IMR-90 (cell line): ENCODE data around the gene RXRG. TPM values are rescaled to one million over a fixed set of nuclear protein-coding genes. Genes with fewer than 3 reads are reported as not detected.

Experiments used
- ATAC-seq: fragments of 200-7000 bp; cut with Tn5 transposase; 2 replicates; pipeline ENCODE4 v1.9.1; 2020; ENCODE audit warnings: low read depth, mild to moderate bottlenecking, moderate library complexity
- BruUV-seq: library from RNA; stranded (reverse); fragments of 400-500 nt; replicated peaks from 2 replicates; lab custom pipeline; 2021; lab: Mats Ljungman, UMichigan
- CTCF ChIA-PET: fragments of 300-600 bp; formaldehyde crosslinking; extraction: SDS; loops from one replicate; lab custom pipeline; 2021; ENCODE audit warnings: antibody characterized with exemption; lab: Yijun Ruan, JAX
- POLR2A ChIA-PET: fragments of 300-600 bp; sonication (Branson Sonifier 250); formaldehyde crosslinking; loops from one replicate; lab custom pipeline; 2022; ENCODE audit warnings: antibody characterized with exemption; ENCODE audit not compliant: unreplicated experiment; lab: Charles Lee
- DNase-seq: peaks from one replicate; pipeline ENCODE4 v3.0.0; 2013
- H2AFZ ChIP-seq: replicated peaks from 2 replicates; pipeline ENCODE3; 2013; ENCODE audit warnings: low read length, mild to moderate bottlenecking; ENCODE audit not compliant: poor library complexity
- H2AK5ac ChIP-seq: 2 replicates; pipeline ENCODE4 v1.6.1; 2013; ENCODE audit warnings: low read depth, low read length, inconsistent platforms
- H2AK9ac ChIP-seq: replicated peaks from 2 replicates; pipeline ENCODE3; 2013; ENCODE audit warnings: mild to moderate bottlenecking, low read depth, low read length, moderate library complexity; ENCODE audit not compliant: poor library complexity
- H2BK120ac ChIP-seq: 2 replicates; pipeline ENCODE4 v1.6.1; 2013; ENCODE audit warnings: low read depth, low read length, inconsistent platforms
- H2BK15ac ChIP-seq: 3 replicates; pipeline ENCODE4 v1.6.1; 2013; ENCODE audit warnings: low read depth, low read length, inconsistent platforms
- H2BK20ac ChIP-seq: 2 replicates; pipeline ENCODE4 v1.6.1; 2013; ENCODE audit warnings: low read depth, mild to moderate bottlenecking, inconsistent platforms, low read length, moderate library complexity
- H2BK5ac ChIP-seq: 2 replicates; pipeline ENCODE4 v1.6.1; 2013; ENCODE audit warnings: mild to moderate bottlenecking, low read depth, low read length, inconsistent platforms; ENCODE audit not compliant: poor library complexity, severe bottlenecking
- H3K14ac ChIP-seq: replicated peaks from 2 replicates; pipeline ENCODE4 v1.6.1; 2013; ENCODE audit warnings: low read depth, low read length, inconsistent platforms
- H3K18ac ChIP-seq: 2 replicates; pipeline ENCODE4 v1.6.1; 2013; ENCODE audit warnings: low read depth, low read length, control low read depth
- H3K23ac ChIP-seq: 2 replicates; pipeline ENCODE4 v1.6.1; 2013; ENCODE audit warnings: low read depth, low read length, inconsistent platforms
- H3K27ac ChIP-seq: 2 replicates; pipeline ENCODE4 v1.5.1; 2013; ENCODE audit warnings: mild to moderate bottlenecking, control low read depth, low read length; ENCODE audit not compliant: insufficient read depth
- H3K27me3 ChIP-seq: 2 replicates; pipeline ENCODE4 v1.6.1; 2013; ENCODE audit warnings: low read length; ENCODE audit not compliant: control insufficient read depth, insufficient read depth
- H3K36me3 ChIP-seq: 2 replicates; pipeline ENCODE4 v1.6.1; 2013; ENCODE audit warnings: low read length, mixed read lengths; ENCODE audit not compliant: control insufficient read depth, insufficient read depth
- H3K4ac ChIP-seq: 2 replicates; pipeline ENCODE4 v1.6.1; 2013; ENCODE audit warnings: low read depth, low read length, inconsistent platforms
- H3K4me1 ChIP-seq: 2 replicates; pipeline ENCODE4 v1.6.1; 2013; ENCODE audit warnings: low read length, mixed read lengths; ENCODE audit not compliant: control insufficient read depth, insufficient read depth
- H3K4me2 ChIP-seq: 2 replicates; pipeline ENCODE4 v1.6.1; 2013; ENCODE audit warnings: low read depth, mild to moderate bottlenecking, control low read depth, low read length, moderate library complexity
- H3K4me3 ChIP-seq: 2 replicates; pipeline ENCODE4 v1.5.1; 2013; ENCODE audit warnings: low read depth, mild to moderate bottlenecking, control low read depth, low read length, moderate library complexity; ENCODE audit not compliant: insufficient read depth
- H3K56ac ChIP-seq: 2 replicates; pipeline ENCODE4 v1.6.1; 2013; ENCODE audit warnings: low read length, inconsistent platforms; ENCODE audit not compliant: insufficient read depth; ENCODE audit errors: extremely low read depth
- H3K79me1 ChIP-seq, 2 experiments: 2 replicates each; pipeline ENCODE4 v1.6.1; 2013; ENCODE audit warnings: low read length in 2 of 2, inconsistent platforms in 1 of 2, low read depth in 1 of 2
- H3K9ac ChIP-seq: 2 replicates; pipeline ENCODE4 v1.6.1; 2013; ENCODE audit warnings: low read depth, low read length, control low read depth
- H3K9me1 ChIP-seq: 2 replicates; pipeline ENCODE4 v1.6.1; 2013; ENCODE audit warnings: low read length, inconsistent platforms; ENCODE audit not compliant: insufficient read depth
- H3K9me3 ChIP-seq: 2 replicates; pipeline ENCODE4 v1.6.1; 2013; ENCODE audit warnings: low read length; ENCODE audit not compliant: control insufficient read depth, insufficient read depth
- H4K20me1 ChIP-seq: 2 replicates; pipeline ENCODE4 v1.6.1; 2013; ENCODE audit warnings: low read length, inconsistent platforms; ENCODE audit not compliant: insufficient read depth
- H4K5ac ChIP-seq: 2 replicates; pipeline ENCODE4 v1.6.1; 2013; ENCODE audit warnings: mild to moderate bottlenecking, low read depth, low read length, control low read depth
- H4K8ac ChIP-seq, 2 experiments: 2 replicates each; pipeline ENCODE4 v1.6.1; 2013; ENCODE audit warnings: low read depth in 2 of 2, low read length in 2 of 2, control low read depth in 1 of 2, inconsistent platforms in 1 of 2
- H4K91ac ChIP-seq: 2 replicates; pipeline ENCODE4 v1.6.1; 2013; ENCODE audit warnings: low read depth, low read length, inconsistent platforms; ENCODE audit not compliant: insufficient read depth
- BHLHE40 ChIP-seq: fragments of 150-350 bp; IDR thresholded peaks from 2 replicates; pipeline ENCODE4 v1.6.1; 2016; ENCODE audit warnings: mild to moderate bottlenecking, low read depth, low read length
- CEBPB ChIP-seq: IDR thresholded peaks from 2 replicates; pipeline ENCODE4 v1.6.1; 2012; ENCODE audit warnings: low read depth, low read length, improper control_type of control experiment
- CHD1 ChIP-seq: IDR thresholded peaks from 2 replicates; pipeline ENCODE4 v1.6.1; 2012; ENCODE audit warnings: low read depth, low read length, improper control_type of control experiment
- ELK1 ChIP-seq: fragments of 150-350 bp; IDR thresholded peaks from 2 replicates; pipeline ENCODE4 v1.6.1; 2016; ENCODE audit warnings: low read depth, mild to moderate bottlenecking, low read length, moderate library complexity, borderline replicate concordance
- MAFK ChIP-seq: IDR thresholded peaks from 2 replicates; pipeline ENCODE4 v1.6.1; 2012; ENCODE audit warnings: low read depth, low read length, improper control_type of control experiment
- POLR2A ChIP-seq: IDR thresholded peaks from 2 replicates; pipeline ENCODE4 v1.6.1; 2012; ENCODE audit warnings: mild to moderate bottlenecking, low read depth, low read length
- RAD21 ChIP-seq: IDR thresholded peaks from 2 replicates; pipeline ENCODE4 v1.6.1; 2012; ENCODE audit warnings: low read length, improper control_type of control experiment
- RCOR1 ChIP-seq: IDR thresholded peaks from 2 replicates; pipeline ENCODE4 v1.6.1; 2012; ENCODE audit warnings: mild to moderate bottlenecking, low read length, improper control_type of control experiment; ENCODE audit not compliant: insufficient replicate concordance
- SMC3 ChIP-seq: fragments of 150-350 bp; IDR thresholded peaks from 2 replicates; pipeline ENCODE4 v1.6.1; 2016; ENCODE audit warnings: low read depth, mild to moderate bottlenecking, antibody characterized with exemption, low read length, moderate library complexity
- WGBS, 2 experiments: methylation state at CpG; one replicate each; pipeline versions ENCODE4 v1.1.5 to v1.1.7; 2013; ENCODE audit warnings: missing lambda C conversion rate in 2 of 2; ENCODE audit not compliant: insufficient read length in 1 of 2; ENCODE audit errors: extremely low coverage in 2 of 2; 5-methylcytosine and 5-hydroxymethylcytosine counted together
- dilution Hi-C: fragments of 300-500 bp; cut with HindIII; formaldehyde crosslinking; loops from one replicate; pipeline ENCODE4 v1.14.3; 2018; ENCODE audit warnings: low sequenced_read_pairs; ENCODE audit not compliant: unreplicated experiment
- in situ Hi-C: fragments of 300-500 bp; cut with MboI; formaldehyde crosslinking; loops from 3 replicates; pipeline ENCODE4 v1.14.3; 2019; ENCODE audit warnings: low sequenced_read_pairs, inconsistent platforms, mixed read lengths
- intact Hi-C: fragments of 100-400 bp; cut with micrococcal nuclease; formaldehyde crosslinking; loops from 2 replicates; pipeline ENCODE4 v1.10.0; 2022
- polyA plus RNA-seq, 3 experiments: library from polyadenylated mRNA; depleted of rRNA; stranded (reverse); fragments of >200 nt; gene quantifications; 2 replicates each; pipeline ENCODE4 v1.2.3, GENCODE V29; 2012; ENCODE audit warnings: low replicate concordance in 1 of 3
- total RNA-seq: library from RNA; depleted of rRNA; stranded (reverse); fragments of >200 nt; gene quantifications from 2 replicates; pipeline ENCODE4 v1.2.3, GENCODE V29; 2012
- TF ChIP-seq, protein P1 (sequence below): fragments of 150-350 bp; IDR thresholded peaks from 2 replicates; pipeline ENCODE4 v1.6.1; 2017; ENCODE audit warnings: mild to moderate bottlenecking, antibody characterized with exemption, low read length, low read depth

The RXRG gene
- total and polyA plus RNA-seq, 2 of the 4 experiments (the other 2 are of a cell fraction) = not detected

GRCh38 chr1:165411396-165411795 is 33.5 kb downstream of the RXRG start:
- Histone ChIP-seq H2BK5ac (no peak overlapping the region), H3K4me3 (no peak overlapping the region), H3K9me3 (no peaks in the 10 kb centered on the region), H3K9ac (no peak overlapping the region), H3K27me3 (no peaks in the 10 kb centered on the region), H4K5ac (no peak overlapping the region), H2AK9ac (no peak overlapping the region), H4K20me1 (no peaks in the 10 kb centered on the region), H3K23ac (no peak overlapping the region), H3K56ac (no peak overlapping the region), H2AFZ (no peak overlapping the region), H2BK20ac (no peak overlapping the region), H3K79me1 (no peaks in the 10 kb centered on the region), H3K4ac (no peak overlapping the region), H3K27ac (no peak overlapping the region), H4K91ac (no peak overlapping the region), H2BK120ac (no peak overlapping the region), H3K14ac (no peak overlapping the region), H3K36me3 (no peaks in the 10 kb centered on the region), H3K9me1 (no peaks in the 10 kb centered on the region), H2AK5ac (no peak overlapping the region), H2BK15ac (no peak overlapping the region), H3K4me1 (no peaks in the 10 kb centered on the region), H3K18ac (no peak overlapping the region), H4K8ac (no peak overlapping the region), H3K4me2 (no peak overlapping the region)
- no TSS peak for BruUV-seq
- ATAC-seq = no peak
- no CpG with 5 or more reads among the region's 2 CpGs for WGBS, 2 experiments
- no peak for TF ChIP-seq RAD21
- no peak for TF ChIP-seq CEBPB
- no peak for TF ChIP-seq ELK1
- no peak for TF ChIP-seq MAFK
- TF ChIP-seq, protein P1, sequence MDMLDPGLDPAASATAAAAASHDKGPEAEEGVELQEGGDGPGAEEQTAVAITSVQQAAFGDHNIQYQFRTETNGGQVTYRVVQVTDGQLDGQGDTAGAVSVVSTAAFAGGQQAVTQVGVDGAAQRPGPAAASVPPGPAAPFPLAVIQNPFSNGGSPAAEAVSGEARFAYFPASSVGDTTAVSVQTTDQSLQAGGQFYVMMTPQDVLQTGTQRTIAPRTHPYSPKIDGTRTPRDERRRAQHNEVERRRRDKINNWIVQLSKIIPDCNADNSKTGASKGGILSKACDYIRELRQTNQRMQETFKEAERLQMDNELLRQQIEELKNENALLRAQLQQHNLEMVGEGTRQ = no peak
- TF ChIP-seq RCOR1 = no peak
- no peak for TF ChIP-seq CHD1
- TF ChIP-seq BHLHE40 = no peak
- no peak for TF ChIP-seq POLR2A
- TF ChIP-seq SMC3 = no peak
- dilution Hi-C loops (no loop called here), in situ Hi-C loops (no loop called here), intact Hi-C loops (no loop called here)
- POLR2A ChIA-PET = no interaction called here
- CTCF ChIA-PET = interaction anchor here (1.9 kb wide), 1 partner anchor 18 kb away, joined by 5 read pairs; no protein-coding TSS in a partner anchor
- DNase-seq = no peak
